CD4-positive, alpha-beta T cell treated with Interleukin-21 for 1 hour (primary cell): ENCODE data around the gene SELENOT.
A peak's percentile ranks its signal among the peaks of the same experiment; 100 is the strongest.
"Not testable (repeated sequence)": the region's sequence is repeated elsewhere in the genome, so short reads cannot be mapped to it uniquely, and the experiment has no call there.

Source experiments
- DNase-seq: peaks from one replicate; pipeline ENCODE4 v3.0.0-alpha.2; 2020

Gene SELENOT

GRCh38 chr3:150603153-150603979 lies at the start of gene SELENOT:
SELENOT (plus strand) TSS chr3:150603321; CDS start chr3:150603363, 42 bp downstream.
- peak; percentile 96 for DNase-seq

DNA sequence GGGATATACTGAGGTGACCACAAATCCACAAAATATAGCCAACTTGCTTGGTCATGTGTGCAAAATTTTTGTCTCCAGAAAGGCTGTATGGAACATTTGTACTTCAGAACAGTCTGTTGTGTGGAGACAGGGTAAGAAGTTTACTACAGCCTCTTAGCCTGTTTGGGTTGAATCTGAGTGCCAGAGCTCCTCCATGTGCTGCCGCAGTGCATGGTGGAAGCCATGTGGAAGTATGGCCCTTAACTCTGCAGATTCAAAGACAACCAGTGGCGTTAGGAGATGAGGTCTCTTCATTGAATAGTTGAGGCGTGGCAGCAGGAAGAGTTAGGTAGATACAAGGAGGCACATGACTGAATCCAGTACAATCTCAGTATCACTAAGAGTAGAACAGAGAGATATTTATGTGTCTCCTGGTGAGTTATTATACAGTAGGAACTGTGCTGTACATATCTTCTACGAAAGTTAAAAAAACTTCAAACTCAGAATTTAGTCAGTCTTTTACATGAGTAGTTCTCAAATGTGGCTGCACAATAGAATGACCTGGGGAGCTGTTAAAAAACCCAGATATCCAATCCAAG lies 47.2 kb upstream of the SELENOT start:
- DNase-seq: no peak

DNA sequence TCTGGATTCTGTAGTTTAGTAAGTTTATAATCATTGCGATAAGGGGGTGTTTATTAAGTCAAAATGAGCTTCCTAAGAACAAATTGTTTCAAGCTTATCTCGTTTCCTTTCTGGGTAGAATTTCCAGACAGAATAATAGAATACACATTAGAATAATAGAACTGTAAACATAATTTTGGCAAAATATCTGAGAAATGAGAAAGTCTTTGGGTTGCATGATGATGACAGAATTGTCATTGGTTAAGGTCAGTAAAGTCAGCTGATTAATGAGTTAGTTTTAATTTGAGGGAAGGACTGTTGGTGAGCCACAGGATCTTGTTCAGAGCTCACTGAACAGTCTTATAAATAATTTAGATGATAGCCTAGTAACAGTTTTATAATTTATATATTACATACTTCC lies 46.3 kb upstream of the SELENOT start:
- no peak for DNase-seq

- no peak for DNase-seq
Observed at GRCh38 chr3:150557725-150558124, 45.4 kb upstream of the SELENOT start.

DNA sequence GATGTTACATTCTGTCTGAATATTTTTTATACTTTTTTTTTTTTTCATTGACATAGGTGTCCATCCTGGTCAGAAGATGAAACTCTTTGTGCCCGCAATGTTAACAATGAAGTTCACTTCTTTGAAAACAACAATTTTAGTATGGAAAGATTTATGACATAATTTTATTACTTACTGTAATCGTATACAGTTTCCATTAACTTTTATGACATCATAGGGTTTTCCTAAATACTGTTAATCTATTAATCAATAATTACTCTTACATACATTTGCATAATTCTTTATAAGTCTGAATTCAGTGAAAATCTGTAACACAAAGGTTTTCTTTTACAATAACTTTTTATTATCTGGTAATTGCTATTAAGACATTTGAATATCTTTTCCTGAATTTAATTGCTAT lies 38.9 kb upstream of the SELENOT start:
- no peak for DNase-seq

DNA sequence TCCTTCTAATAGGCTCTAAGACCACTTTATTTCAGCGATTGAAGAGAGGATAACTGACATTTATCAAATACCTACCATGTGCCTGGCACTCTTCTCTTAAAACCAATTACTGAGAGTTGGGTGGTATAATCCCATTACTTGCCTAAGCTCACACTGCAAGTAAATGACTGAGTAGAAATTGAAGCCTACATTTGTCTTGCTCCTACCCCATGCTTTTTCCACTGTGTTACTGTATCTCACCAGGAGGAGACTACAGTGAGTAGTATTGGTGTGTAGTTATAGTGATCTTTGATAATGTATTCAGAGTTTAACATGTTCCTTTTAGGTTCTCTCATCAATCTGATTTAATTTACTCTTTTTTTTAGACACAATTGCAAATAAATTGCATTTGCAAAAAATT lies 35.8 kb upstream of the SELENOT start:
- no peak for DNase-seq

GRCh38 chr3:150577855-150578254 lies 25.3 kb upstream of the SELENOT start:
- no peak for DNase-seq

- no peak for DNase-seq
Observed at GRCh38 chr3:150581174-150581573, 21.9 kb upstream of the SELENOT start.

GRCh38 chr3:150582620-150583019 lies 20.5 kb upstream of the SELENOT start:
- no peak for DNase-seq

DNA sequence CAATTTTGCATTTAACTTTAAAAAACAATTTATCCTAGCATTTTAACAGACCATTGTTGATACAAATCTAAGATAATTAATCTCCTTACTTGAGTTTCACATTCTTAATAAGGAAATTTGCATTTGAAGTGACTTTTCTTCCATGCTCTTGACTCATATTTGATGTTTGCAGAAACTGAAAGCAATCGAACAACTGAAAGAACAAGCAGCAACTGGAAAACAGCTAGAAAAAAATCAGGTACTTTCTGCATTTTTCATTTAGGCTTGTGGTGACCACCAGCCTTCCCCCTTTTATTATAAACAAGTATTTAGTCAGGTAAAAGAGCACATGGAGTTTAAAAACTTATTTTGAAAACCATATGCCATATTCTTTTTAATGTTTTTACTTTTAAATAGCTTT lies 20.1 kb upstream of the SELENOT start:
- no peak for DNase-seq

GRCh38 chr3:150588027-150588830 lies 14.9 kb upstream of the SELENOT start:
- no peak for DNase-seq

- no peak for DNase-seq
Observed at GRCh38 chr3:150589759-150590158, 13.4 kb upstream of the SELENOT start.

- DNase-seq: no peak
Observed at GRCh38 chr3:150594150-150594549, 9.0 kb upstream of the SELENOT start.

- no peak for DNase-seq
Observed at GRCh38 chr3:150597646-150598045, 5.5 kb upstream of the SELENOT start.

DNA sequence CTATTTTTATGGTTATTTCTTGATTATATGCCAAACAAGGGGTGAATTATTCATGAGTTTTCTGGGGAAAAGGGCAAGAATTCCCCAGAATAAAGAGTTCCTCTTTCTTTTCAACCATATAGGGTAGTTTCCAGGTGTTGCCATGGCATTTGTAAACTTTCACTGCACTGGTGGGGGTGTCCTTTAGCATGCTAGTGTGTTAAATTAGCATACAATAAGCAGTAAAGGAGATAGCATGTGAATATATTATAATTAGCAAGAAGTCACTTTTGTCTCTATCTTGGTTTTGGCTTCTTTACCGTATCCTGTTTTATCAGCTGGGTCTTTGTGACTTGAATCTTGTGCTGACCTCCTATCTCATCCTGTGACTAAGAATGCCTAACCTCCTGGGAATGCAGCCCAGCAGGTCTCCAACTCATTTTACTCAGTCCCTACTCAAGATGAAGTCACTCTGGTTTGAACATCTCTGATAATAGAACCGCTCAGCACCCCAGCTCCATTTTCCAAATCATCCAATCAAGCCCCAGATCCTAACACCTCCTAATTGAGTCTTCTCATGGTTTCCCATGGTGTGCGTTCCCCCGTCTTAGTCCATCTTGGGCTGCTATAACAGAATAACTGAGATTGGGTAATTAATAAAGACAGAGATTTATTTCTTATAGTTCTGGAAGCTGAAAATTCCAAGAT lies 3.4 kb upstream of the SELENOT start:
- DNase-seq: no peak

GRCh38 chr3:150600647-150601530 lies 2.2 kb upstream of the SELENOT start:
- DNase-seq: not testable (repeated sequence)

DNA sequence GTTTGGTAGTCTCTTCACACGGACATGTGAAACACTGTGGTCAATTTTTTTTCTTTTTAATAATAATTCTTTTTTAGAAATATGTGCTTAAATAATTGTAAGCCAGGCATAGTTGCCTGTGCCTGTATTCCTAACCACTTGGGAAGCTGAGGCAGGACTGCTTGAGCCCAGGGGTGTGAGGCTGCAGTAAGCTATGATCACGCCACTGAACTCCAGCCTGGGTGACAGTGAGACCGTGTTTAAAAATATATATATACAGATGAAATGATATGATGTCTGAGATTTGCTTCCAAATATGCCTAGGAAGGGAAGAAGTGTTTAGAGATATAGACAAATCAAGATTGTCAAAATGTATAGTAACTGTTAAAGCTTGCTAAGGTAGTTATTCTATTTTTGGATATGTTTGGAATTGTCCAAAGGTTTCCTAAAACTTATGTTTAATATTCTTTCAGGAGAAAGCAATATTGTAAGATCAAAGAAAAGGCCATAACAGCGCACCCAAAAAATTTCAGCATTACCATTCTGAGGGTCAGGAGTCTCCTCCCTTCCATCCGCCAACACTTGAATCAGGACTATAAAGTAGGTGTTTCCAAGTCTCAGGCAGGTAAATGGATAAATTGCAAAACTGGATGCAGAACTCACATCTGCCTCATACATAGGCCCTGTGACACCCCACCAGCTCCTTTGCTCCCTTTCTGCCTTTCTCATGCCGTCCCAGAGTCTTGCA lies 532 bp upstream of the SELENOT start:
- no peak for DNase-seq

- DNase-seq: no peak
Observed at GRCh38 chr3:150603980-150604319, 829 bp downstream of the SELENOT start.

DNA sequence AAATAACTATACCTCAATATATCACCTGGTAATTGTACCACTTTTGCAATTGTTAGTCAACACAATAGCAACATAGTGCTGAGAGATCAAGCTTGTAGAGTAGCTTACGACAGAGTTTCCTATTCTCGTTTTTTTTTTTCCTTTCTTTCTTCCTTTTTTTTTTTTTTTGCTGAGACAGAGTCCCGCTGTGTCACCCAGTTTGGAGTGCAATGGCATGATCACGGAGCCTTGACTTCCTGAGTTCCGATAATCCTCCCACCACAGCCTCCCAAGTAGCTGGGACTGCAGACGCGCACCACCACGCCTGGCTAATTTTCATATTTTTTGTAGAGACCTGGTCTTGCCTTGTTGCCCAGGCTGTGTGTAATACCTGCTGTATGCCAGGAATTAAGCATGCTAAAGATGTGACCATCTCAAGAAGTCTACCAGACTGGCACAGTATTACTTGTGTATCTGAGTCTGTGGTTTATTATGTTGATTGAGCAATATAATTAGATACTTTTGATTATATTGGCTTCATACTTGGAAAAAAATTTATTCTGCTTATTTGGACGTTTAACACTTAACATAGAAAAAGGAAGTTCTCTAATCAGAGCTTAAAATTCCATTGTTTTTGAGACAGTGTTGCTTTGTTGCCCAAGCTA lies 3.0 kb downstream of the SELENOT start:
- DNase-seq: no peak

GRCh38 chr3:150607267-150608065 lies 4.3 kb downstream of the SELENOT start:
- no peak for DNase-seq
